Measurements from ENCODE around the gene SPATS2L. TPM values are rescaled to one million over a fixed set of nuclear protein-coding genes. Genes with fewer than 3 reads are reported as not detected.

The SPATS2L gene
- total RNA-seq, 4 donors from 2014 or later = 51.9 to 151 (median 78.9) TPM

DNA sequence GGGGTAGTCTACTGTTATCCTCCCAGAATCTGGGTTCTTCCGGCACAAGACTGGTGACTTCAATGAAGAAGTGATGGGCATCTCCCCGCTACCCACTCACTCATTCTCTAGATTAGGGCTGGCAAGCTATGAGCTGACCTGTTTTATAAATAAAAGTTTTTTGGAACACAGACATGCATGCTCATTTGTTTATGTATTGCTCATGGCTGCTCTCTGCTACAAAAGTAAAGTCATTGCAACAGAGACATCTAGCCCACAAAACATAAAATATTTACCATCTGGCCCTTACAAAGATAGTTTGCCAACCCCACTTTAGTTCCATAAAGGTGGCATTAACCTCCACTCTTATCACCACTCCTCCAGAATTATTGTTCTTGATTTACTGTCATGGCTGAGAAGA is 39.1 kb upstream of the SPATS2L start:
- DNase-seq (ENCODE audit: extremely low spot score) = peak; percentile 45
- no peaks in the 10 kb centered on the region for H3K9me3 ChIP-seq
- no peaks in the 10 kb centered on the region for H3K27me3 ChIP-seq
- H3K4me1 ChIP-seq = no peaks in the 10 kb centered on the region
- TF ChIP-seq, protein P1, sequence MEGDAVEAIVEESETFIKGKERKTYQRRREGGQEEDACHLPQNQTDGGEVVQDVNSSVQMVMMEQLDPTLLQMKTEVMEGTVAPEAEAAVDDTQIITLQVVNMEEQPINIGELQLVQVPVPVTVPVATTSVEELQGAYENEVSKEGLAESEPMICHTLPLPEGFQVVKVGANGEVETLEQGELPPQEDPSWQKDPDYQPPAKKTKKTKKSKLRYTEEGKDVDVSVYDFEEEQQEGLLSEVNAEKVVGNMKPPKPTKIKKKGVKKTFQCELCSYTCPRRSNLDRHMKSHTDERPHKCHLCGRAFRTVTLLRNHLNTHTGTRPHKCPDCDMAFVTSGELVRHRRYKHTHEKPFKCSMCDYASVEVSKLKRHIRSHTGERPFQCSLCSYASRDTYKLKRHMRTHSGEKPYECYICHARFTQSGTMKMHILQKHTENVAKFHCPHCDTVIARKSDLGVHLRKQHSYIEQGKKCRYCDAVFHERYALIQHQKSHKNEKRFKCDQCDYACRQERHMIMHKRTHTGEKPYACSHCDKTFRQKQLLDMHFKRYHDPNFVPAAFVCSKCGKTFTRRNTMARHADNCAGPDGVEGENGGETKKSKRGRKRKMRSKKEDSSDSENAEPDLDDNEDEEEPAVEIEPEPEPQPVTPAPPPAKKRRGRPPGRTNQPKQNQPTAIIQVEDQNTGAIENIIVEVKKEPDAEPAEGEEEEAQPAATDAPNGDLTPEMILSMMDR (IDR thresholded peaks at IDR 0.05) = no peak
- TF ChIP-seq POLR2AphosphoS5 (IDR thresholded peaks at IDR 0.05) (no peak), POLR2A (IDR thresholded peaks at IDR 0.05; ENCODE audit: low read depth) (no peak), EP300 (IDR thresholded peaks at IDR 0.05) (no peak)
- intact Hi-C loops (cut with DNase I) = no loop called here
- no peaks in the 10 kb centered on the region for H3K36me3 ChIP-seq
- no peak overlapping the region for H3K27ac ChIP-seq (replicated peaks in 1 of 4)
- H3K4me3 ChIP-seq = no peak overlapping the region
- WGBS = 89% methylated on average over 2 of the region's 2 CpGs

DNA sequence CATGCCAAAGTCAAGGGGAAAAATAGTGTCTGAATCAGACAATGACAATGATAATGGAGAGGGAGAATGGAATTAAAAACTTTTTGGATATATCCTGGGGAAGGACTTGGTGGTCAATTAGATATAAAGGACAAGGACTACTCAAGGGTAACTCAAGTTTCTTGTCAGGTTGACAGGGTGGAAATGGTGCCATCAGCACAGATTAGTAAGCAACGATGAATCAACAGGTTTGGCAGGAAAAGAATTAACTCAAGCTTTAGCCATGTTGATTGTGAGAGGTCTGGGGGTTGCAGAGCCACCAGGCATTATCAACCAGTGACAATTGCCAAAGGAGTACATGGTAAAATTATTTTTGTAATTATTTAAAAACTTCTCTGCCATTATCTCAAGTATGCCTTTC is 35.8 kb upstream of the SPATS2L start:
- intact Hi-C loops (cut with DNase I) = no loop called here
- TF ChIP-seq EP300 (IDR thresholded peaks at IDR 0.05) (no peak), POLR2A (IDR thresholded peaks at IDR 0.05; ENCODE audit: low read depth) (no peak), POLR2AphosphoS5 (IDR thresholded peaks at IDR 0.05) (no peak)
- TF ChIP-seq, protein P1 (IDR thresholded peaks at IDR 0.05) = no peak
- 84% methylated on average over 1 of the region's 1 CpG for WGBS
- DNase-seq (ENCODE audit: extremely low spot score) = peak; percentile 19
- H3K4me1 ChIP-seq = no peaks in the 10 kb centered on the region
- no peaks in the 10 kb centered on the region for H3K9me3 ChIP-seq
- no peak overlapping the region for H3K27ac ChIP-seq (replicated peaks in 1 of 4)
- no peaks in the 10 kb centered on the region for H3K36me3 ChIP-seq
- no peaks in the 10 kb centered on the region for H3K27me3 ChIP-seq
- H3K4me3 ChIP-seq = no peak overlapping the region

DNA sequence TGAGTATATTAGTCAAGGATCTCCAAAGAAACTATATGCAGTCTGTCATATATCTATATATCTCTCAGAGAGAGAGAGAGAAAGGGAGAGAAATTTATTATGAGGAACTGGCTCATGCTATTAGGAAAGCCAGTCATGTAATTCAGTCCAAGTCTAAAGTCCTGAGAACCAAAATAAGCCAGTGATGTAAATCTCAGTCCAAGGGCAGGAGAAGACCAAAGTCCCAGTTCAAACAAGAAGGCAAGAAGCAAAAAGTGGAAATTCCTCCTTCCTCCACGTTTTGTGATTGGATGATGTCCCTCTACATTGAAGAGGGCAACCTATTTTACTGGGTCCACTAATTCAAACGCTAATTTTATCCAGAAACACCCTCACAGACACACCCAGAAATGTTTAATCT is 34.2 kb upstream of the SPATS2L start:
- Histone ChIP-seq H3K27ac (replicated peaks in 1 of 4) (no peak overlapping the region), H3K9me3 (no peaks in the 10 kb centered on the region), H3K36me3 (no peaks in the 10 kb centered on the region), H3K27me3 (no peaks in the 10 kb centered on the region), H3K4me3 (no peak overlapping the region), H3K4me1 (no peaks in the 10 kb centered on the region)
- intact Hi-C loops (cut with DNase I) = no loop called here
- no peak for TF ChIP-seq POLR2A (IDR thresholded peaks at IDR 0.05; ENCODE audit: low read depth)
- no peak for TF ChIP-seq EP300 (IDR thresholded peaks at IDR 0.05)
- TF ChIP-seq POLR2AphosphoS5 (IDR thresholded peaks at IDR 0.05) = no peak
- TF ChIP-seq, protein P1 (IDR thresholded peaks at IDR 0.05) = no peak
- 83% methylated on average over 2 of the region's 2 CpGs for WGBS
- DNase-seq (ENCODE audit: extremely low spot score) = no peak

DNA sequence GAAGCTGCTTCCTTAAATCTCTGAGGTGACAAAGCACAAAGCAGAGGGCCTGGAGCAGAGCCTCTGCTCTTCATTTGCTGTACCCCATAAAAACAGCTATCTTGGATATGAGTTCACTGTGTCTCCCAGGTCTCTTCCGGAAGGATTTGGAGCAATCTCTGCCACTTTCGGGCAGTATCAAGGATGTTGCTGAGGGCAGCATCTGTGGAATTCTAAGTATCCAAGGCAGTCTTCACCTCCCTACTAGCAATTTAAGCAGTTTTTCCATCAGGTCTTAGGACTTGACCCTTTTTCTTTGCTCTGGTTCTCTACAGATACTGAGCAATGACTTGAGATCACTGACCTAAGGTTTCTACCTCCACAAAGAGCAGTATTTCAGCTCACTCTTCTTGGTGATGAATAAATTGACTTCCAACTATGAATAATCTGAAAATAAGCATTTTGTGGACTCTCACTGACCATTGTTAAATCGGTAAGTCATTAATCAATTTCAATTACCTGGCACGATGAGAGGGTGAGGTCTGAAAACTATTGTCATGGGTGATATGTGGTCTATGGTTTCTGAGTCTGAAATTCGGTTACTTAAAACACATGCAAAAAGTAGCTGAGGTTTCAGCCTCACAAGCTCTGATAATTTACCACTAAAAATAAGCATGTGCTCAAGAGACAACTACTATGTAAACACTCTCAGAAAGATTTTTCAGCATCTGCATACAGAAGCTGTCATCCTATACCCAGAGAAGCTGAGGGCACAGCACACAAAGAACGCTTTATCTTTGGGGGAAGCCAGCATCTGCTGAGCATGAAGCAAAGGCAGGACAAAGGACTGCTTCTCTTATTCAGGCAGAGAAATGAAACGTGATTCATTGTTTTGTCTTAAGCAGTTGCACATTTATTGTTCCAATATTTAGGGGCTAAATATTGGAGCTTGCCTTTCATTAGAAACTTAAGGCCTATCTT is 32.1 kb upstream of the SPATS2L start:
- peak; percentile 53 for DNase-seq (ENCODE audit: extremely low spot score)
- Histone ChIP-seq H3K27me3 (no peaks in the 10 kb centered on the region), H3K27ac (replicated peaks in 1 of 4) (no peak overlapping the region), H3K36me3 (no peaks in the 10 kb centered on the region), H3K4me1 (no peaks in the 10 kb centered on the region), H3K9me3 (no peaks in the 10 kb centered on the region), H3K4me3 (no peak overlapping the region)
- 71% methylated on average over 7 of the region's 7 CpGs for WGBS
- TF ChIP-seq POLR2AphosphoS5 (IDR thresholded peaks at IDR 0.05) (no peak), EP300 (IDR thresholded peaks at IDR 0.05) (no peak), POLR2A (IDR thresholded peaks at IDR 0.05; ENCODE audit: low read depth) (no peak)
- TF ChIP-seq, protein P1 (IDR thresholded peaks at IDR 0.05) = no peak
- intact Hi-C loops (cut with DNase I) = no loop called here

Data from esophagus muscularis mucosa (tissue), 4 donors.